Subcutaneous abdominal adipose tissue (tissue), 5 donors: ENCODE results near the gene CACUL1.
A peak's percentile ranks its signal among the peaks of the same experiment; 100 is the strongest.
"Not testable (repeated sequence)": the region's sequence is repeated elsewhere in the genome, so short reads cannot be mapped to it uniquely, and the experiment has no call there.

Experiments
- H3K27ac ChIP-seq: one replicate; pipeline ENCODE4 v1.7.0; 2013; ENCODE audit warnings: low read depth, mild to moderate bottlenecking, inconsistent platforms, low read length, moderate library complexity
- H3K27me3 ChIP-seq, 5 donors: one replicate each; pipeline ENCODE4 v1.7.0; 2013; ENCODE audit warnings: low read length in 5 of 5, inconsistent platforms in 1 of 5; ENCODE audit not compliant: control insufficient read depth in 5 of 5, insufficient read depth in 4 of 5
- H3K36me3 ChIP-seq, 5 donors: one replicate each; pipeline ENCODE4 v1.7.0; 2013; ENCODE audit warnings: low read length in 5 of 5; ENCODE audit not compliant: control insufficient read depth in 5 of 5, insufficient read depth in 5 of 5
- H3K4me1 ChIP-seq, 5 donors: one replicate each; pipeline ENCODE4 v1.7.0; 2013; ENCODE audit warnings: low read length in 5 of 5, mild to moderate bottlenecking in 3 of 5, moderate library complexity in 1 of 5; ENCODE audit not compliant: control insufficient read depth in 5 of 5, insufficient read depth in 5 of 5
- H3K4me3 ChIP-seq, 5 donors: one replicate each; pipeline ENCODE4 v1.7.0; 2013; ENCODE audit warnings: low read length in 5 of 5, low read depth in 1 of 5
- H3K9ac ChIP-seq, 5 donors: one replicate each; pipeline ENCODE4 v1.7.0; 2013; ENCODE audit warnings: low read length in 5 of 5, mild to moderate bottlenecking in 4 of 5, moderate library complexity in 3 of 5
- H3K9me3 ChIP-seq, 5 donors: one replicate each; pipeline ENCODE4 v1.7.0; 2013; ENCODE audit warnings: low read length in 5 of 5; ENCODE audit not compliant: control insufficient read depth in 5 of 5
- donor health status: healthy.
- donor health status: healthy.
- donor health status: healthy.
- donor health status: healthy.
- donor health status: healthy.

CACUL1 gene

GRCh38 chr10:118752409-118752808 lies 2.4 kb downstream of the CACUL1 start:
- peak overlapping the region in 1 of 5 donors; percentile 12 for H3K9ac ChIP-seq
- H3K9me3 ChIP-seq = peaks cover 0 to 2% (median 0%) of the 10 kb centered on the region in 5 donors
- H3K27me3 ChIP-seq = no peaks in the 10 kb centered on the region
- H3K4me1 ChIP-seq = peaks cover 0 to 30% (median 27%) of the 10 kb centered on the region in 5 donors
- no peak overlapping the region for H3K27ac ChIP-seq
- H3K4me3 ChIP-seq = peak overlapping the region in 1 of 5 donors; percentile 12
- peaks cover 0 to 6% (median 0%) of the 10 kb centered on the region in 5 donors for H3K36me3 ChIP-seq

GRCh38 chr10:118751265-118751664 lies 3.5 kb downstream of the CACUL1 start:
- Histone ChIP-seq H3K27ac (no peak overlapping the region), H3K36me3 (peaks cover 0 to 6% (median 0%) of the 10 kb centered on the region in 5 donors), H3K4me3 (no peak overlapping the region), H3K4me1 (peaks cover 0 to 36% (median 32%) of the 10 kb centered on the region in 5 donors), H3K9ac (no peak overlapping the region), H3K9me3 (peaks cover 0 to 2% (median 0%) of the 10 kb centered on the region in 5 donors), H3K27me3 (no peaks in the 10 kb centered on the region)

- H3K9me3 ChIP-seq = peaks cover 0 to 2% (median 0%) of the 10 kb centered on the region in 5 donors
- H3K27ac ChIP-seq = no peak overlapping the region
- H3K4me3 ChIP-seq = no peak overlapping the region
- no peak overlapping the region for H3K9ac ChIP-seq
- peaks cover 0 to 33% (median 21%) of the 10 kb centered on the region in 5 donors for H3K4me1 ChIP-seq
- H3K27me3 ChIP-seq = no peaks in the 10 kb centered on the region
- peaks cover 0 to 6% (median 0%) of the 10 kb centered on the region in 5 donors for H3K36me3 ChIP-seq
Measured at GRCh38 chr10:118748041-118748440, 6.7 kb downstream of the CACUL1 start.

DNA sequence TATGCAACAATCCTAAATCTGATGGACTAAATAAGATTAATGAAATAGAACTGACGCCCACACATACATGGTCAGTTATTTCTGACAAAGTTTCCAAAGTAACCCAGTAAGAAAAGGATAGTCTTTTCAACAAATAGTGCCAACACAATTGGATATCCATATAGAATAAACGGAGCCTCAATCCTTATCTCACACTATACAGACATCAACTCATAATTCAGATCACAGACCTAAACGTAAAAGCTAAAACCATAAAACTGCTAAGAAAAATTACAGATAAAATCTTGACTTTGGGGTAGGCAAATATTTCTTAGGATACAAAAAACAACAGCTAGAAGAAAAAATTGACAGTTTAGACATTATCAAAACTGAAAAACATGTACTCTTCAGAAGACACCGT lies 8.5 kb downstream of the CACUL1 start:
- H3K27me3 ChIP-seq = no peaks in the 10 kb centered on the region

DNA sequence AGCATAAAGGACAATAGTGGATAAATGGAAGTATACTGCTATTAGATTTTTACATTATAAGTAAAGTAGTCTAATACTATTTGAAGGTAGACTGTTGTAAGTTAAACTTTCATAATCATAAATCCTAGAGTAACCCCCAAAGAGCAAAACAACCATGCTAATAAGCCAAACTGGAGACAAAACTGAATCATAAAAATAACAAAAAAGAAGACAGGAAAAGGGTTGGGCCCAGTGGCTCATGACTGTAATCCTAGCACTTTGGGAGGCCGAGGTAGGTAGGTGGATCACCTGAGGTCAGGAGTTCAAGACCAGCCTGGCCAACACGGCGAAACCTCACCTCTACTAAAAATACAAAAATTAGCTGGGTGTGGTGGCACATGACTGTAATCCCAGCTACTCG lies 9.7 kb downstream of the CACUL1 start:
- no peak overlapping the region for H3K9ac ChIP-seq
- H3K36me3 ChIP-seq = peaks cover 0 to 6% (median 0%) of the 10 kb centered on the region in 5 donors
- no peaks in the 10 kb centered on the region for H3K27me3 ChIP-seq
- peaks cover 0 to 40% (median 28%) of the 10 kb centered on the region in 5 donors for H3K4me1 ChIP-seq
- no peak overlapping the region for H3K4me3 ChIP-seq
- peak overlapping the region; percentile 50 for H3K27ac ChIP-seq
- peaks cover 0 to 2% (median 0%) of the 10 kb centered on the region in 5 donors for H3K9me3 ChIP-seq

More for the DNA sequence above, 8.5 kb downstream of the CACUL1 start:
- H3K4me1 ChIP-seq = peaks cover 0 to 39% (median 28%) of the 10 kb centered on the region in 5 donors
- H3K9ac ChIP-seq = no peak overlapping the region
- no peak overlapping the region for H3K4me3 ChIP-seq
- H3K9me3 ChIP-seq = peaks cover 0 to 2% (median 0%) of the 10 kb centered on the region in 5 donors
- no peak overlapping the region for H3K27ac ChIP-seq
- H3K36me3 ChIP-seq = peaks cover 0 to 6% (median 0%) of the 10 kb centered on the region in 5 donors

DNA sequence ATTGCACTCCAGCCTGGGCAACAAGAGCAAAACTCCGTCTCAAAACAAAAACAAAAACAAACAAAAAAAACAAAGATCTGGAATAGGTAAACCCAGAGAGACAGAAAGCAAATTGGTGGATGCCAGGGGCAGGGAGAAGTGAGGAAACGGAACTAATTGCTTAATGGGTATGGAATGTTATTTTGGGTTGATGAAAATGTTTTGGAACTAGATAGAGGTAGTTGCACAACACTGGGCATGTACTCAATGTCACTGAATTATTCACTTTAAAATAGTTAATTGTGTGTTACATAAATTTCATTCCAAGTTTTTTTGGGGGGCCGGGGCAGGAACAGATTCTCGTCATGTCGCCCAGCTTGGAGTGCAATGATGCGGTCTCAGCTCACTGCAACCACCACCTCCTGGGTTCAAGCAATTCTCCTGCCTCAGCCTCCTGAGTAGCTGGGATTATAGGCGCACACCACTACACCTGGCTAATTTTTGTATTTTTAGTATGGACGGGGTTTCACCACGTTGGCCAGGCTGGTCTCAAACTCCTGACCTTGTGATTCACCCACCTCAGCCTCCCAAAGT lies 10.3 kb downstream of the CACUL1 start:
- not testable (repeated sequence) for H3K27me3 ChIP-seq, H3K4me3 ChIP-seq, H3K9ac ChIP-seq, H3K9me3 ChIP-seq, H3K36me3 ChIP-seq
- peaks cover 0 to 40% (median 28%) of the 10 kb centered on the region in 5 donors for H3K4me1 ChIP-seq
- H3K27ac ChIP-seq = peak overlapping the region; percentile 65

- Histone ChIP-seq H3K27ac (peak overlapping the region; percentile 4), H3K4me1 (peaks cover 0 to 40% (median 26%) of the 10 kb centered on the region in 5 donors), H3K4me3 (no peak overlapping the region), H3K27me3 (no peaks in the 10 kb centered on the region), H3K36me3 (peaks cover 0 to 1% (median 0%) of the 10 kb centered on the region in 5 donors), H3K9ac (peak overlapping the region in 2 of 5 donors; percentile 20 to 35), H3K9me3 (no peaks in the 10 kb centered on the region)
Measured at GRCh38 chr10:118742782-118743181, 12.0 kb downstream of the CACUL1 start.

DNA sequence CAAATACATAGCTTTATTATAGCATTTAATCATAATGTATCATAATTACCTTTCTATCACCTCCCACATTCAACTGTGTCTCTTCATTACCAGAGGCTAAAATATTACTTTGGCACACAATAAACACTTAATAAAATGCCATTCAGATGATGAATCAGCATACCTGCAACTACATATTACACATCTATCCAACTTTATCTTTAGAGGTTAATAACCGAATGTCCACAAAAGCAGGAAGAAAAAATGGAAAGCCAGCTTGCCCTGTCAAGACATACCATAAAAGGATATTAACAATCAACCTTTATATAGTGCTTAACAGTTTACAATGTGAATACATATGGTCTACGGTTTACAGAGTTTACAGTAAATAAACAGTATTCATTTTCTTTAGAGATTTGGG lies 12.7 kb downstream of the CACUL1 start:
- Histone ChIP-seq H3K4me3 (no peak overlapping the region), H3K27ac (peak overlapping the region; percentile 16), H3K9me3 (no peaks in the 10 kb centered on the region), H3K27me3 (no peaks in the 10 kb centered on the region), H3K36me3 (no peaks in the 10 kb centered on the region), H3K4me1 (peaks cover 0 to 37% (median 32%) of the 10 kb centered on the region in 5 donors), H3K9ac (no peak overlapping the region)

- H3K4me1 ChIP-seq = peaks cover 0 to 42% (median 37%) of the 10 kb centered on the region in 5 donors
- no peak overlapping the region for H3K9ac ChIP-seq
- H3K27ac ChIP-seq = no peak overlapping the region
- no peak overlapping the region for H3K4me3 ChIP-seq
- no peaks in the 10 kb centered on the region for H3K27me3 ChIP-seq
- H3K9me3 ChIP-seq = no peaks in the 10 kb centered on the region
- H3K36me3 ChIP-seq = no peaks in the 10 kb centered on the region
Measured at GRCh38 chr10:118738406-118738805, 16.4 kb downstream of the CACUL1 start.

DNA sequence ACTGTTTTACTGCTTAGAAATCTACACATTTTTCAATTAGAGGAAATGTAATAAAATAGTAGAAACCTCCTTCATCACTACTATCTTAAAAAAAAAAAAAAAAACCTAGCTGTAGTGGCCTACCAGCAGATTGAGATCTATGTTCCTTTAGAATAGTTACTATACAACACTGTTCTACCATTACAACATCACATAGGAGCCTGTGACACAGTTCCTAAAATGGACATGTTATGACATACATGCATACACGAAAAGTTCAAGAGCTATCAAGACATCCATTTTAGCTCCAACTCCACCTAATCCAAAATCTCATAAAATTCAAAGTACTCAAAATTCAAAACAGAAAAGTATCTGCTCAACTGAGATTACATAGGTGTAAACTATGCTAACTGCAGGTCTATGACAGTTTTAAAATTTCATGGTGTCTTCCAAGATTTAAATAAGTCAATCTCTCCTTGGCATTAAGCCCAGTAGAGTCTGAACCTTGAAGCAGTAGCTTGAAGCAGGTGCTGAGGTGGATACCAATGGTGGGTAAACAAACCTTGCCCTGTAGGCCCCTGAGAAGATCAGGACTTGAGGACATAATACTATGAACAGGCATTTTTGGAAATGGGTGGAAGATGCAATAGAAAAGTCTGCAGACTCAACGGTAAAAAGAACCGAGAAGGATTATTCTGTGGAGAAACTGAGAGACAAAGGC lies 17.0 kb downstream of the CACUL1 start:
- H3K4me1 ChIP-seq = peaks cover 0 to 47% (median 40%) of the 10 kb centered on the region in 5 donors
- no peak overlapping the region for H3K4me3 ChIP-seq
- H3K9me3 ChIP-seq = no peaks in the 10 kb centered on the region
- no peaks in the 10 kb centered on the region for H3K36me3 ChIP-seq
- no peak overlapping the region for H3K9ac ChIP-seq
- no peaks in the 10 kb centered on the region for H3K27me3 ChIP-seq
- H3K27ac ChIP-seq = no peak overlapping the region
